HG02588 (cell line): ENCODE results near the gene STMN3.

Source experiments
- ATAC-seq: cut with Tn5 transposase; IDR thresholded peaks from one replicate; pipeline ENCODE4 v1.9.1; 2021; ENCODE audit warnings: mild to moderate bottlenecking, moderate library complexity; ENCODE audit not compliant: unreplicated experiment

The STMN3 gene

GRCh38 chr20:63591147-63591533, 62.1 kb downstream of the STMN3 start:
- no peak for ATAC-seq

DNA sequence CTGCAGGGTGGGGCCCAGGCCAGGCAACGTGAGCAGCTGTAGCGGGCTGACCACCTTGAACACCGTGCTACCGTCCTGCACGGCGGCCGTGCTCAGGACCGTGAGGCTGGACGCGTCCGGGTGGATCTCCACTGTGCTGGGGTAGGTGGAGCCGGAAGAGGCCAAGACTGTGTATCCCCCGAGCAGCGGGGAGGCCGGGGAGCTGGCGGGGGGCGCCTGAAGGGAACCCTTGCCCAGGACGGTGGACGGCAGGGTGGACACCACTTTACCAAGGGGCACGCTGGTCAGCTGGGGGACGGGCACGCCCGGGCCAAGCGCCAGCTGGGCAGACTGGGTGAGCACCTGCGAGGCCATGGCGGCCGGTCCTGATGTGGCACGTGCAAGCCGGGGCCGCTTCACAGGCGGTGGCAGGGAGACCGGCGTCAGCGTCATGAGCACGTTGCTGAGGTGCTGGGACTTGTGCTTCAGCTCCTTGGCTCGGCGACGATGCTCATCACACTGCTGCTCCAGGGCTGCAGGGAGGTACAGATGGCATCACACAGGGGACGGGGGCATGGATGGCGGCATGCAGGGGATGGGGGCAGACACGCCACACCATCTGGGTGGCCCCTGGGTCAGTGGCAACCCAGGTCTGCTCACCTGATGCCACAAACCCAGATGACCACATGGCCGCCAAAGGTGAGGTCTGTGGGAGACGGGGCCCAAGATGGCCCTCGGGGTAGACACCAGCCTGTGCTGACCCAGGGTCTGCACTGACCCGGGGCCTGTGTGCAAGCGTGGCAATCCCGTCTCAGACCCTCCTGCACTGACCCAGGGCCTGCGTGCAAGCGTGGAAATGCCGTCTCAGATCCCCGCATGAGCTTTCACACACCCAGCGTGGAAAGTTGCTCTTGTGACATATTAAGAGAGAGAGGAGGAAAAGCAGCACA, 62.7 kb downstream of the STMN3 start:
- ATAC-seq = no peak
